Esophagus (tissue), 2 donors: ENCODE measurements around the gene EDAR. TPM values are rescaled to one million over a fixed set of nuclear protein-coding genes. Genes with fewer than 3 reads are reported as not detected.
A peak's percentile ranks its signal among the peaks of the same experiment; 100 is the strongest.

ENCODE experiments used
- H3K27ac ChIP-seq, 2 donors: one replicate each; pipeline ENCODE4 v1.5.1; 2013; ENCODE audit warnings: low read depth in 2 of 2, mild to moderate bottlenecking in 2 of 2, inconsistent platforms in 1 of 2, low read length in 1 of 2, moderate library complexity in 1 of 2
- H3K27me3 ChIP-seq, 2 donors: one replicate each; pipeline ENCODE4 v1.6.1; 2013; ENCODE audit warnings: low read length in 2 of 2, control low read depth in 1 of 2, mild to moderate bottlenecking in 1 of 2; ENCODE audit not compliant: insufficient read depth in 2 of 2, control insufficient read depth in 1 of 2
- H3K36me3 ChIP-seq, 2 donors: one replicate each; pipeline ENCODE4 v1.6.1; 2013; ENCODE audit warnings: low read length in 1 of 2; ENCODE audit not compliant: control insufficient read depth in 2 of 2, insufficient read depth in 2 of 2
- H3K4me1 ChIP-seq, 2 donors: one replicate each; pipeline ENCODE4 v1.6.1; 2013; ENCODE audit warnings: low read length in 1 of 2; ENCODE audit not compliant: control insufficient read depth in 2 of 2, insufficient read depth in 2 of 2
- H3K4me3 ChIP-seq, 2 donors: one replicate each; pipeline ENCODE4 v1.5.1; 2013; ENCODE audit warnings: low read length in 2 of 2, mild to moderate bottlenecking in 2 of 2, low read depth in 1 of 2, moderate library complexity in 1 of 2
- H3K9me3 ChIP-seq, 2 donors: one replicate each; pipeline ENCODE4 v1.6.1; 2013; ENCODE audit warnings: mild to moderate bottlenecking in 2 of 2, low read depth in 1 of 2, low read length in 1 of 2, moderate library complexity in 1 of 2; ENCODE audit not compliant: control insufficient read depth in 2 of 2, insufficient read depth in 1 of 2
- WGBS, 2 donors: extraction: QIAGEN DNeasy Blood & Tissue Kit; methylation state at CpG; one replicate each; pipeline ENCODE4 v1.1.7; 2013; 5-methylcytosine and 5-hydroxymethylcytosine counted together
- polyA plus RNA-seq, 2 donors: library from polyadenylated mRNA; stranded (reverse); fragments of 200-250 nt; gene quantifications; one replicate each; pipeline ENCODE4 v1.2.3, GENCODE V29; 2013
- donor health status: healthy with polysubstance abuse.
- donor health status: Bipolar disorder and iron deficiency.

The EDAR gene
- polyA plus RNA-seq, 2 donors: 1.3 to 2.3 TPM

GRCh38 chr2:109006971-109007370 is 18.0 kb upstream of the EDAR start:
- Histone ChIP-seq H3K9me3 (peaks cover 0 to 4% of the 10 kb centered on the region in 2 donors), H3K36me3 (no peaks in the 10 kb centered on the region), H3K27me3 (no peaks in the 10 kb centered on the region), H3K4me3 (no peak overlapping the region), H3K27ac (no peak overlapping the region), H3K4me1 (no peaks in the 10 kb centered on the region)
- 87 to 88% methylated on average over 4 of the region's 4 CpGs for WGBS, 2 donors

- Histone ChIP-seq H3K27me3 (no peaks in the 10 kb centered on the region), H3K9me3 (peaks cover 0 to 7% of the 10 kb centered on the region in 2 donors), H3K27ac (no peak overlapping the region), H3K4me3 (no peak overlapping the region), H3K36me3 (no peaks in the 10 kb centered on the region), H3K4me1 (peaks cover 0 to 5% of the 10 kb centered on the region in 2 donors)
- WGBS, 2 donors: 83 to 90% methylated on average over 20 of the region's 20 CpGs
Observed at GRCh38 chr2:109005686-109006204, 16.7 kb upstream of the EDAR start.

- Histone ChIP-seq H3K4me1 (peaks cover 0 to 6% of the 10 kb centered on the region in 2 donors), H3K27me3 (no peaks in the 10 kb centered on the region), H3K36me3 (no peaks in the 10 kb centered on the region), H3K9me3 (peaks cover 3 to 7% of the 10 kb centered on the region in 2 donors), H3K4me3 (no peak overlapping the region), H3K27ac (no peak overlapping the region)
- 61 to 68% methylated on average over 3 of the region's 3 CpGs for WGBS, 2 donors
Observed at GRCh38 chr2:109001201-109001600, 12.2 kb upstream of the EDAR start.

DNA sequence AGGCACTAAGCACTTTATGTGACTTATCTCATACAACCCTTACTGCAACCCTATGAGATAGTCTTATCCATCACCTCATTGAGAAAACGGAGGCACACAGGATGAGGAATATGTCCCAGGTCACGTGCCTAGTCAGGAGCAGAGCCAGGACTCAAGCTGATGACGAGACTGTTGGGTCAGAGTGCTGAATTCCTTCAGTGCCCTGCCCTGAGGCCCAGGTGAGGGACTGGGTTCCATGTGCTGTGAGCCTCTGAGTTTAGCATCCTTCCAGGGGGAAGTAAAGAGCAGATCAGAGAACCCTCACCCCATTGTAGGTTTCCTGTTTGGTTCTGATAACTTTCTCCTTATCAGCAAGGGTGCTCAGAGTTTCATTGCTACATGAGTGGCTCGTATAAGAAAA is 11.7 kb upstream of the EDAR start:
- peaks cover 0 to 6% of the 10 kb centered on the region in 2 donors for H3K4me1 ChIP-seq
- no peaks in the 10 kb centered on the region for H3K36me3 ChIP-seq
- H3K4me3 ChIP-seq: no peak overlapping the region
- no peak overlapping the region for H3K27ac ChIP-seq
- WGBS, 2 donors: 80 to 83% methylated on average over 4 of the region's 4 CpGs
- no peaks in the 10 kb centered on the region for H3K27me3 ChIP-seq
- H3K9me3 ChIP-seq: peaks cover 3 to 7% of the 10 kb centered on the region in 2 donors

- Histone ChIP-seq H3K27me3 (no peaks in the 10 kb centered on the region), H3K27ac (no peak overlapping the region), H3K9me3 (peaks cover 3% of the 10 kb centered on the region in 2 donors), H3K36me3 (no peaks in the 10 kb centered on the region), H3K4me3 (no peak overlapping the region), H3K4me1 (peaks cover 0 to 6% of the 10 kb centered on the region in 2 donors)
- 72 to 77% methylated on average over 3 of the region's 3 CpGs for WGBS, 2 donors
Observed at GRCh38 chr2:108998911-108999310, 9.9 kb upstream of the EDAR start.

GRCh38 chr2:108994178-108994577 is 5.2 kb upstream of the EDAR start:
- peaks cover 0 to 3% of the 10 kb centered on the region in 2 donors for H3K9me3 ChIP-seq
- no peaks in the 10 kb centered on the region for H3K27me3 ChIP-seq
- no peaks in the 10 kb centered on the region for H3K4me1 ChIP-seq
- no peak overlapping the region for H3K27ac ChIP-seq
- no peaks in the 10 kb centered on the region for H3K36me3 ChIP-seq
- H3K4me3 ChIP-seq: no peak overlapping the region
- 82 to 89% methylated on average over 6 of the region's 6 CpGs for WGBS, 2 donors

GRCh38 chr2:108993095-108993937 is 4.3 kb upstream of the EDAR start:
- Histone ChIP-seq H3K36me3 (no peaks in the 10 kb centered on the region), H3K4me3 (no peak overlapping the region), H3K4me1 (no peaks in the 10 kb centered on the region), H3K9me3 (peaks cover 0 to 3% of the 10 kb centered on the region in 2 donors), H3K27me3 (no peaks in the 10 kb centered on the region), H3K27ac (no peak overlapping the region)
- WGBS, 2 donors: 84 to 89% methylated on average over 8 of the region's 8 CpGs

- Histone ChIP-seq H3K4me1 (peaks cover 0 to 3% of the 10 kb centered on the region in 2 donors), H3K27me3 (no peaks in the 10 kb centered on the region), H3K9me3 (no peaks in the 10 kb centered on the region), H3K36me3 (no peaks in the 10 kb centered on the region), H3K27ac (peak overlapping the region in 1 of 2 donors; percentile 84), H3K4me3 (peak overlapping the region; percentile 37 to 64)
- 42 to 54% methylated on average over 19 of the region's 19 CpGs for WGBS, 2 donors
Observed at GRCh38 chr2:108988076-108988795, 784 bp downstream of the EDAR start.

- Histone ChIP-seq H3K27ac (no peak overlapping the region), H3K4me3 (peak overlapping the region in 1 of 2 donors; percentile 64), H3K9me3 (no peaks in the 10 kb centered on the region), H3K27me3 (no peaks in the 10 kb centered on the region), H3K36me3 (no peaks in the 10 kb centered on the region), H3K4me1 (peaks cover 0 to 3% of the 10 kb centered on the region in 2 donors)
- WGBS, 2 donors: 61 to 76% methylated on average over 7 of the region's 7 CpGs
Observed at GRCh38 chr2:108986916-108987510, 2.0 kb downstream of the EDAR start.
